Globus pallidus (tissue), 1 donor: Measurements from ENCODE around the gene LRRC8B.
"Not testable (repeated sequence)": the region's sequence is repeated elsewhere in the genome, so short reads cannot be mapped to it uniquely, and the experiment has no call there.

Experiments used
- DNase-seq: peaks from one replicate; pipeline ENCODE4 v3.0.0-alpha.2; 2015; ENCODE audit warnings: low spot score

LRRC8B gene

GRCh38 chr1:89525169-89525855, 683 bp downstream of the LRRC8B start:
- DNase-seq: peak; percentile 51

GRCh38 chr1:89527256-89527655, 2.6 kb downstream of the LRRC8B start:
- DNase-seq: peak; percentile 47

- DNase-seq: peak; percentile 68
These were observed 3.2 kb downstream of the LRRC8B start for GRCh38 chr1:89527750-89528381.

GRCh38 chr1:89528382-89528780, 3.8 kb downstream of the LRRC8B start:
- peak; percentile 84 for DNase-seq

- DNase-seq: no peak
These were observed 4.6 kb downstream of the LRRC8B start for GRCh38 chr1:89529196-89529595.

- DNase-seq: no peak
These were observed 5.9 kb downstream of the LRRC8B start for GRCh38 chr1:89530444-89531089.

- no peak for DNase-seq
These were observed 7.0 kb downstream of the LRRC8B start for GRCh38 chr1:89531480-89532139.

GRCh38 chr1:89532228-89532627, 7.6 kb downstream of the LRRC8B start:
- no peak for DNase-seq

GRCh38 chr1:89532866-89533265, 8.2 kb downstream of the LRRC8B start:
- no peak for DNase-seq

- no peak for DNase-seq
These were observed 10.9 kb downstream of the LRRC8B start for GRCh38 chr1:89535537-89535936.

GRCh38 chr1:89536555-89537341, 12.1 kb downstream of the LRRC8B start:
- DNase-seq: no peak

GRCh38 chr1:89538361-89538760, 13.7 kb downstream of the LRRC8B start:
- DNase-seq: no peak

GRCh38 chr1:89539128-89539527, 14.5 kb downstream of the LRRC8B start:
- DNase-seq: no peak

- no peak for DNase-seq
These were observed 15.9 kb downstream of the LRRC8B start for GRCh38 chr1:89540406-89540970.

- DNase-seq: no peak
These were observed 17.7 kb downstream of the LRRC8B start for GRCh38 chr1:89542345-89542744.

- DNase-seq: not testable (repeated sequence)
These were observed 19.0 kb downstream of the LRRC8B start for GRCh38 chr1:89543632-89544031.

- DNase-seq: no peak
These were observed 20.8 kb downstream of the LRRC8B start for GRCh38 chr1:89545264-89546038.

- no peak for DNase-seq
These were observed 21.7 kb downstream of the LRRC8B start for GRCh38 chr1:89546082-89546889.

- no peak for DNase-seq
These were observed 22.4 kb downstream of the LRRC8B start for GRCh38 chr1:89546934-89547562.
